Measurements from ENCODE around the gene UBE2V1. TPM values are rescaled to one million over a fixed set of nuclear protein-coding genes. Genes with fewer than 3 reads are reported as not detected.

The UBE2V1 gene
- total and polyA plus RNA-seq, 2 of the 13 experiments (the other 11 are each of a cell fraction or from before 2014, with no cell fraction given), result 81.3 to 132 TPM

DNA sequence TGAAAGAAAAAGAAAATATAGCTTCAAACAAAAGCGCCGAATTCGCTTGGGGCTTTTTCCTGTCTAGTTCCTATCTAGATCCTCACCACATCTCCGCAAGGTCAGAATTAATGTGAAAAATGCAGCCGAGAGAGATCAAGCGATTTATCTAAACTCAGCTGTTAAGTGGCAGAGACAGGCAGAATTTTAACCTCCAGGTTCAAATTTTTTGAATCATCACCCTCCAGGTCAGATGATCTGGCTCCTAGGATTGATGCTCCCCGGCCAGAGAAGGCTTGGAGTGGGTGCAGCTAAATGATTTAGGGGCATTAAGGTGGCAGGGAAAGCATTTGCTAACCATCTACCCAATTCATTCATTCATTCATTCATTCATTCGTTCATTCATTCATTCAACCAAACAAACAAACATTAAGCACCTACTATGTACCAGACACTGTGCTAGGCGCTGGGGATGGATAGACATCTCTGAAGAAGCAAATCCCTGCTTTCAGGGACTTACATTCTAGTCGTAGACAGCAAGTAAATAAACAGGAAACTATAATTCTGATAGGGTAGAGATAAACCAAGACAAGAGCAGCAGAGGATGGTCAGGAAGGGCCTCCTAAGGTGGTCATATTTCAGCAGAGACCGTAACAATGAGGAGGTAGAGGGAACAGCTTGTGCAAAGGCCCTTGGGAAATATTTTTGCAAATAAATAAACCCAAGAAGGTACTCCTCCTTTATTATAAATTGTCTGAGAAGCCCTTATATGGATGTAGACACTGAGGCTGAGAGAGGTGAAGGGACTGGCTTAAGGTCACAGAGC is 672 bp upstream of the UBE2V1 start (continued):
- TF ChIP-seq ZSCAN20 (CRISPR knock-in tag; IDR thresholded peaks at IDR 0.05; ENCODE audit: borderline replicate concordance), result no peak
- TF ChIP-seq ZNF383 (CRISPR knock-in tag; IDR thresholded peaks at IDR 0.05; ENCODE audit: borderline replicate concordance), result no peak
- no peak for TF ChIP-seq RFX3 (CRISPR knock-in tag; IDR thresholded peaks at IDR 0.05)
- TF ChIP-seq, protein P1, sequence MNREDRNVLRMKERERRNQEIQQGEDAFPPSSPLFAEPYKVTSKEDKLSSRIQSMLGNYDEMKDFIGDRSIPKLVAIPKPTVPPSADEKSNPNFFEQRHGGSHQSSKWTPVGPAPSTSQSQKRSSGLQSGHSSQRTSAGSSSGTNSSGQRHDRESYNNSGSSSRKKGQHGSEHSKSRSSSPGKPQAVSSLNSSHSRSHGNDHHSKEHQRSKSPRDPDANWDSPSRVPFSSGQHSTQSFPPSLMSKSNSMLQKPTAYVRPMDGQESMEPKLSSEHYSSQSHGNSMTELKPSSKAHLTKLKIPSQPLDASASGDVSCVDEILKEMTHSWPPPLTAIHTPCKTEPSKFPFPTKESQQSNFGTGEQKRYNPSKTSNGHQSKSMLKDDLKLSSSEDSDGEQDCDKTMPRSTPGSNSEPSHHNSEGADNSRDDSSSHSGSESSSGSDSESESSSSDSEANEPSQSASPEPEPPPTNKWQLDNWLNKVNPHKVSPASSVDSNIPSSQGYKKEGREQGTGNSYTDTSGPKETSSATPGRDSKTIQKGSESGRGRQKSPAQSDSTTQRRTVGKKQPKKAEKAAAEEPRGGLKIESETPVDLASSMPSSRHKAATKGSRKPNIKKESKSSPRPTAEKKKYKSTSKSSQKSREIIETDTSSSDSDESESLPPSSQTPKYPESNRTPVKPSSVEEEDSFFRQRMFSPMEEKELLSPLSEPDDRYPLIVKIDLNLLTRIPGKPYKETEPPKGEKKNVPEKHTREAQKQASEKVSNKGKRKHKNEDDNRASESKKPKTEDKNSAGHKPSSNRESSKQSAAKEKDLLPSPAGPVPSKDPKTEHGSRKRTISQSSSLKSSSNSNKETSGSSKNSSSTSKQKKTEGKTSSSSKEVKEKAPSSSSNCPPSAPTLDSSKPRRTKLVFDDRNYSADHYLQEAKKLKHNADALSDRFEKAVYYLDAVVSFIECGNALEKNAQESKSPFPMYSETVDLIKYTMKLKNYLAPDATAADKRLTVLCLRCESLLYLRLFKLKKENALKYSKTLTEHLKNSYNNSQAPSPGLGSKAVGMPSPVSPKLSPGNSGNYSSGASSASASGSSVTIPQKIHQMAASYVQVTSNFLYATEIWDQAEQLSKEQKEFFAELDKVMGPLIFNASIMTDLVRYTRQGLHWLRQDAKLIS (CRISPR knock-in tag; IDR thresholded peaks at IDR 0.05), result no peak
- TF ChIP-seq ZNF788 (CRISPR knock-in tag; IDR thresholded peaks at IDR 0.05; ENCODE audit: borderline replicate concordance), result no peak
- no peak for TF ChIP-seq HDAC2 (CRISPR knock-in tag; IDR thresholded peaks at IDR 0.05)
- TF ChIP-seq SP1 (IDR thresholded peaks at IDR 0.05), result no peak
- TF ChIP-seq SP1 (CRISPR knock-in tag; IDR thresholded peaks at IDR 0.05), result no peak
- no peak for TF ChIP-seq ZNF75D (CRISPR knock-in tag; IDR thresholded peaks at IDR 0.05; ENCODE audit: borderline replicate concordance)
- no peak for TF ChIP-seq ZNF629 (CRISPR knock-in tag; conservative IDR thresholded peaks at IDR 0.05)
- no peak; the same call in 1 of the 2 replicates for TF ChIP-seq ZSCAN9 (CRISPR knock-in tag; IDR thresholded peaks at IDR 0.05; ENCODE audit: borderline replicate concordance)
- no peak for TF ChIP-seq YY1 (IDR thresholded peaks at IDR 0.05; ENCODE audit: insufficient read depth, insufficient replicate concordance, low read depth, low read length)
- no peak for TF ChIP-seq FOXK2 (IDR thresholded peaks at IDR 0.05)
- TF ChIP-seq MAFK (conservative IDR thresholded peaks at IDR 0.05 in 1 of 2, IDR thresholded peaks at IDR 0.05 in 1 of 2; ENCODE audit: low read length in 2 of 2), result no peak
- TF ChIP-seq ZMYM2 (CRISPR knock-in tag; IDR thresholded peaks at IDR 0.05), result no peak
- no peak for TF ChIP-seq SPEN (CRISPR knock-in tag; IDR thresholded peaks at IDR 0.05; ENCODE audit: low read depth)
- no peak for TF ChIP-seq EP300 (IDR thresholded peaks at IDR 0.05; ENCODE audit: low read depth in 2 of 2, low read length in 2 of 2)
- no peak for TF ChIP-seq EP300 (CRISPR knock-in tag; IDR thresholded peaks at IDR 0.05; ENCODE audit: borderline replicate concordance)
- TF ChIP-seq XBP1 (CRISPR knock-in tag; IDR thresholded peaks at IDR 0.05), result no peak
- TF ChIP-seq, protein P2, sequence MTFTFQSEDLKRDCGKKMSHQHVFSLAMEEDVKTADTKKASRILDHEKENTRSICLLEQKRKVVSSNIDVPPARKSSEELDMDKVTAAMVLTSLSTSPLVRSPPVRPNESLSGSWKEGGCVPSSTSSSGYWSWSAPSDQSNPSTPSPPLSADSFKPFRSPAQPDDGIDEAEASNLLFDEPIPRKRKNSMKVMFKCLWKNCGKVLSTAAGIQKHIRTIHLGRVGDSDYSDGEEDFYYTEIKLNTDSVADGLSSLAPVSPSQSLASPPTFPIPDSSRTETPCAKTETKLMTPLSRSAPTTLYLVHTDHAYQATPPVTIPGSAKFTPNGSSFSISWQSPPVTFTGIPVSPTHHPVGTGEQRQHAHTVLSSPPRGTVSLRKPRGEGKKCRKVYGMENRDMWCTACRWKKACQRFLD (CRISPR knock-in tag; IDR thresholded peaks at IDR 0.05; ENCODE audit: borderline replicate concordance), result 0 out of 2 replicates have a peak, but pooled peaks have one; percentile 3
- no peak for TF ChIP-seq XRCC5 (optimal IDR thresholded peaks at IDR 0.05; ENCODE audit: low read length)
- TF ChIP-seq, protein P3, sequence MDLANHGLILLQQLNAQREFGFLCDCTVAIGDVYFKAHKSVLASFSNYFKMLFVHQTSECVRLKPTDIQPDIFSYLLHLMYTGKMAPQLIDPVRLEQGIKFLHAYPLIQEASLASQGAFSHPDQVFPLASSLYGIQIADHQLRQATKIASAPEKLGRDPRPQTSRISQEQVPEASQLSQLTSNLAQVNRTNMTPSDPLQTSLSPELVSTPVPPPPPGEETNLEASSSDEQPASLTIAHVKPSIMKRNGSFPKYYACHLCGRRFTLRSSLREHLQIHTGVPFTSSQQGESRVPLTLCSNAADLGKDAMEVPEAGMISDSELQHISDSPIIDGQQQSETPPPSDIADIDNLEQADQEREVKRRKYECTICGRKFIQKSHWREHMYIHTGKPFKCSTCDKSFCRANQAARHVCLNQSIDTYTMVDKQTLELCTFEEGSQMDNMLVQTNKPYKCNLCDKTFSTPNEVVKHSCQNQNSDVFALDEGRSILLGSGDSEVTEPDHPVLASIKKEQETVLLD (CRISPR knock-in tag; IDR thresholded peaks at IDR 0.05; ENCODE audit: low read depth), result no peak
- TF ChIP-seq BRCA1 (CRISPR knock-in tag; IDR thresholded peaks at IDR 0.05), result no peak
- no peak for TF ChIP-seq CENPT (CRISPR knock-in tag; IDR thresholded peaks at IDR 0.05; ENCODE audit: low read depth)
